Ecto neural progenitor cell (in vitro differentiated cells): Measurements from ENCODE around the gene PLAAT2.

ENCODE experiments used
- DNase-seq: peaks from one replicate; pipeline ENCODE4 v3.0.0-alpha.2; 2018; ENCODE audit warnings: low spot score

Gene PLAAT2

GRCh38 chr11:63518548-63518947, 44.6 kb downstream of the PLAAT2 start:
- DNase-seq: no peak

- DNase-seq: no peak
These were observed 46.0 kb downstream of the PLAAT2 start for GRCh38 chr11:63517156-63517555.

GRCh38 chr11:63516109-63516508, 47.1 kb downstream of the PLAAT2 start:
- no peak for DNase-seq

GRCh38 chr11:63512816-63513215, 50.4 kb downstream of the PLAAT2 start:
- no peak for DNase-seq

- no peak for DNase-seq
These were observed 52.0 kb downstream of the PLAAT2 start for GRCh38 chr11:63511048-63511748.

- DNase-seq: no peak
These were observed 52.7 kb downstream of the PLAAT2 start for GRCh38 chr11:63510360-63511047.

- DNase-seq: no peak
These were observed 54.4 kb downstream of the PLAAT2 start for GRCh38 chr11:63508745-63509144.

- DNase-seq: no peak
These were observed 55.2 kb downstream of the PLAAT2 start for GRCh38 chr11:63508009-63508408.

GRCh38 chr11:63507511-63507910, 55.7 kb downstream of the PLAAT2 start:
- DNase-seq: no peak

- DNase-seq: no peak
These were observed 56.3 kb downstream of the PLAAT2 start for GRCh38 chr11:63506876-63507275.

- DNase-seq: no peak
These were observed 57.2 kb downstream of the PLAAT2 start, which contains the start of gene LGALS12 for GRCh38 chr11:63505857-63506528. LGALS12 (plus strand) TSS chr11:63506084; CDS start chr11:63506459, 375 bp downstream.

GRCh38 chr11:63504933-63505586, 58.1 kb downstream of the PLAAT2 start:
- DNase-seq: no peak

- no peak for DNase-seq
These were observed 59.1 kb downstream of the PLAAT2 start for GRCh38 chr11:63504054-63504453.

- no peak for DNase-seq
These were observed 59.7 kb downstream of the PLAAT2 start for GRCh38 chr11:63503492-63503891.
